WTC11 (cell line): ENCODE data around the gene NPTX1. TPM values are rescaled to one million over a fixed set of nuclear protein-coding genes. Genes with fewer than 3 reads are reported as not detected.
A peak's percentile ranks its signal among the peaks of the same experiment; 100 is the strongest.

ENCODE experiments used
- ATAC-seq: fragments of 200-7000 bp; cut with Tn5 transposase; 2 replicates; pipeline ENCODE4 v1.10.0; 2021; ENCODE audit warnings: mild to moderate bottlenecking, moderate library complexity
- CTCF ChIA-PET: fragments of 300-600 bp; sonication (Branson Sonifier 250); formaldehyde crosslinking; loops from one replicate; lab custom pipeline; 2021; ENCODE audit warnings: antibody characterized with exemption; lab: Charles Lee
- POLR2A ChIA-PET: fragments of 350-600 bp; sonication (Branson Sonifier 250); formaldehyde crosslinking; loops from one replicate; lab custom pipeline; 2021; ENCODE audit warnings: antibody characterized with exemption; lab: Charles Lee
- DNase-seq: peaks from one replicate; pipeline ENCODE4 v3.0.0; 2021; ENCODE audit warnings: low spot score
- H3K27ac Mint-ChIP-seq: 2 replicates; pipeline ENCODE4 v1.8.0; 2021; ENCODE audit warnings: mixed read lengths
- H3K27me3 Mint-ChIP-seq: 2 replicates; pipeline ENCODE4 v1.8.0; 2021; ENCODE audit warnings: low read depth, mild to moderate bottlenecking, moderate library complexity, mixed read lengths
- H3K36me3 Mint-ChIP-seq: 2 replicates; pipeline ENCODE4 v1.8.0; 2021; ENCODE audit warnings: mixed read lengths
- H3K4me1 Mint-ChIP-seq: 2 replicates; pipeline ENCODE4 v1.8.0; 2022; ENCODE audit warnings: mixed read lengths
- H3K4me3 Mint-ChIP-seq: 2 replicates; pipeline ENCODE4 v1.8.0; 2021; ENCODE audit warnings: mild to moderate bottlenecking, moderate library complexity, mixed read lengths
- H3K9me3 Mint-ChIP-seq: 2 replicates; pipeline ENCODE4 v1.8.0; 2021; ENCODE audit warnings: mixed read lengths
- ATF2 ChIP-seq: sonication (generic); formaldehyde crosslinking; IDR thresholded peaks from 2 replicates; pipeline ENCODE4 v1.8.1; 2022; ENCODE audit warnings: low read depth, missing genetic modification reagents, borderline replicate concordance
- E2F1 ChIP-seq: sonication (generic); formaldehyde crosslinking; IDR thresholded peaks from 2 replicates; pipeline ENCODE4 v1.8.0; 2022; ENCODE audit warnings: mild to moderate bottlenecking, missing genetic modification reagents
- E2F5 ChIP-seq: sonication (generic); formaldehyde crosslinking; IDR thresholded peaks from 2 replicates; pipeline ENCODE4 v1.8.1; 2022; ENCODE audit warnings: mild to moderate bottlenecking, moderate library complexity, missing genetic modification reagents
- ERG ChIP-seq: fragments of 250-450 bp; sonication (Bioruptor Pico); IDR thresholded peaks from 2 replicates; pipeline ENCODE4 v1.8.0; 2021; ENCODE audit warnings: mild to moderate bottlenecking
- IRF1 ChIP-seq: sonication (generic); formaldehyde crosslinking; IDR thresholded peaks from 2 replicates; pipeline ENCODE4 v1.8.0; 2023; ENCODE audit warnings: missing genetic modification reagents
- NFYB ChIP-seq: sonication (generic); formaldehyde crosslinking; conservative IDR thresholded peaks from 2 replicates; pipeline ENCODE4 v1.8.0; 2022; ENCODE audit warnings: low read depth, missing genetic modification reagents
- OVOL2 ChIP-seq: fragments of 250-450 bp; sonication (Bioruptor Pico); IDR thresholded peaks from 2 replicates; pipeline ENCODE4 v1.9.0; 2021; ENCODE audit warnings: mild to moderate bottlenecking, borderline replicate concordance
- TCF7 ChIP-seq: sonication (generic); formaldehyde crosslinking; IDR thresholded peaks from 2 replicates; pipeline ENCODE4 v1.8.0; 2022; ENCODE audit warnings: mild to moderate bottlenecking, low read depth, missing genetic modification reagents, moderate library complexity
- TEAD1 ChIP-seq: sonication (generic); formaldehyde crosslinking; IDR thresholded peaks from 2 replicates; pipeline ENCODE4 v1.8.0; 2022; ENCODE audit warnings: mild to moderate bottlenecking, missing genetic modification reagents
- TP53 ChIP-seq: sonication (generic); formaldehyde crosslinking; IDR thresholded peaks from 2 replicates; pipeline ENCODE4 v1.8.1; 2023; ENCODE audit warnings: mild to moderate bottlenecking, missing genetic modification reagents
- USF1 ChIP-seq: sonication (generic); formaldehyde crosslinking; IDR thresholded peaks from 2 replicates; pipeline ENCODE4 v1.8.0; 2022; ENCODE audit warnings: mild to moderate bottlenecking, missing genetic modification reagents
- ZNF138 ChIP-seq: sonication (generic); formaldehyde crosslinking; conservative IDR thresholded peaks from 2 replicates; pipeline ENCODE4 v1.8.1; 2022; ENCODE audit warnings: mild to moderate bottlenecking, moderate library complexity, missing genetic modification reagents
- ZNF396 ChIP-seq: fragments of 250-450 bp; sonication (Bioruptor Pico); IDR thresholded peaks from 2 replicates; pipeline ENCODE4 v1.8.0; 2021; ENCODE audit warnings: mild to moderate bottlenecking, moderate library complexity, borderline replicate concordance
- ZNF671 ChIP-seq: fragments of 250-450 bp; sonication (Bioruptor Pico); IDR thresholded peaks from 2 replicates; pipeline ENCODE4 v1.8.0; 2021; ENCODE audit warnings: mild to moderate bottlenecking
- total RNA-seq: library from RNA; stranded (reverse); gene quantifications from 3 replicates; pipeline ENCODE4 v1.2.3, GENCODE V29; 2021
- TF ChIP-seq, protein P1 (sequence below): fragments of 250-450 bp; sonication (Bioruptor Pico); conservative IDR thresholded peaks from 2 replicates; pipeline ENCODE4 v1.9.0; 2021; ENCODE audit warnings: mild to moderate bottlenecking
- TF ChIP-seq, protein P2 (sequence below): fragments of 200-600 bp; IDR thresholded peaks from 2 replicates; pipeline ENCODE4 v1.8.0; 2022; ENCODE audit warnings: antibody characterized with exemption

Gene NPTX1
- total RNA-seq, 1 experiment from 2014 or later: 15.1 TPM

- H3K4me3 Mint-ChIP-seq: peak overlapping the region; percentile 91
- no peaks in the 10 kb centered on the region for H3K9me3 Mint-ChIP-seq
- CTCF ChIA-PET: interaction anchor here (1.4 to 2.5 kb wide), 3 partner anchors 28 to 128 kb away, joined by 4 to 24 read pairs (median 9); no protein-coding TSS in a partner anchor
- DNase-seq (no peak), ATAC-seq (no peak)
- peak overlapping the region; percentile 86 for H3K27ac Mint-ChIP-seq
- H3K4me1 Mint-ChIP-seq: peaks cover 15% of the 10 kb centered on the region
- POLR2A ChIA-PET: interaction anchor here (0.7 to 1.3 kb wide), 2 partner anchors 13 to 24 kb away, joined by 3 to 5 read pairs; no protein-coding TSS in a partner anchor
- no peaks in the 10 kb centered on the region for H3K36me3 Mint-ChIP-seq
- H3K27me3 Mint-ChIP-seq: peaks cover 40% of the 10 kb centered on the region
- TF ChIP-seq TP53 (CRISPR knock-in tag) (no peak), ZNF671 (no peak), ZNF138 (CRISPR knock-in tag) (no peak), TEAD1 (CRISPR knock-in tag) (no peak)
- TF ChIP-seq, protein P1, sequence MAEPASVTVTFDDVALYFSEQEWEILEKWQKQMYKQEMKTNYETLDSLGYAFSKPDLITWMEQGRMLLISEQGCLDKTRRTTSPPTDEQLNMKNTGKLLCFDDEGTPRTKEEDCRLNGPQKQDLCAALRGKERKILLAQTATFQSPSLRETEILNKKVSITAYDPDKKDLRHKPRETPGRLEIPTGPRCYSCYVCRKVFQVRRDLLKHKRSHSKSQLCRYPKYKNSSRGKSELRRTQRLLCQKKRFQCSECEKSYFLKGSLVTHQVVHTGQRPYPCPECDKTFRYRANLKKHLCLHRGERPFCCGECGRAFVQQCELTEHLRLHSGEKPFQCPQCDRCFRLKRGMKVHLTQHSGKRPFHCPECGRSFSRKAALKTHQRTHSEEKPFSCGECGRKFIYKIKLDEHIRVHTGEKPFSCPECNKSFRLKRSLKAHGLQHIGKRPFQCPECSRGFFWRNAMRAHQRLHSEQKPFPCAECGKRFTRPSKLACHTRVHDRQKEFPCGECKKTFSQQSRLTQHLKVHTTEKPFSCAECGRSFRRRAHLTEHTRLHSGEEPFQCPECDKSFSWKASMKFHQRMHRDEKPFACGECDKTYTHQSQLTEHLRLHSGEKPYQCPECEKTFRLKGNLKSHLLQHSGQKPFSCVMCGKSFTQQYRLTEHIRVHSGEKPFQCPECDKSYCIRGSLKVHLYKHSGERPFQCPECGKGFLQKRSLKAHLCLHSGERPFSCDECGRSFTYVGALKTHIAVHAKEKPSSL (CRISPR knock-in tag): no peak
Observed at GRCh38 chr17:80455784-80456183, 20.6 kb downstream of the NPTX1 start.

DNA sequence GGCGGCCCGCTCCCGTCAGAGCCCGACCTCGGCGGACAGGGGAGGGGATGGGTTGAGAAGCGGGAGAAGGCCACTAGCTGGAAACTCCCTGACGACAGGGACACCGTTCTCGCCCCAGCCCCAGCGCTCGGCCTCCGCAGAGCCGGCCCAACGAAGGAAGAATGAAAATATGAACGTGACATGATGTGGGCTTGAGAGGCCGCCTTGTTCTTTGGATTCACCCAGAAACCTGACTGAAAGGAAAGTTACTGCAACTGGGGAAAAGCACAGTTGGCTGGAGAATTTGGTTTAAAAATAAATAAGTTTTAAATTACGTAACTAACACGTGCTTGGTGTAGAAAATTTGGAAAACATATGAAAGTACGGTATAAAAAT, 21.1 kb downstream of the NPTX1 start:
- peak overlapping the region; percentile 95 for H3K27ac Mint-ChIP-seq
- ChIA-PET POLR2A (interaction anchor here (0.8 to 1.3 kb wide), 4 partner anchors 9 to 451 kb away, joined by 3 to 4 read pairs (median 3); no protein-coding TSS in a partner anchor), CTCF (interaction anchor here (0.7 to 2.5 kb wide), 11 partner anchors 10 to 444 kb away, joined by 3 to 24 read pairs (median 4); no protein-coding TSS in a partner anchor)
- H3K36me3 Mint-ChIP-seq: no peaks in the 10 kb centered on the region
- H3K4me3 Mint-ChIP-seq: peak overlapping the region; percentile 91
- DNase-seq: peak; percentile 74
- TF ChIP-seq NFYB (no peak), USF1 (CRISPR knock-in tag) (no peak), IRF1 (no peak), TEAD1 (CRISPR knock-in tag) (no peak), ZNF138 (CRISPR knock-in tag) (no peak), TCF7 (no peak), ZNF671 (no peak), ZNF396 (CRISPR knock-in tag) (no peak), ATF2 (CRISPR knock-in tag) (no peak), OVOL2 (CRISPR knock-in tag) (no peak), ERG (CRISPR knock-in tag) (no peak), E2F5 (CRISPR knock-in tag) (no peak), E2F1 (CRISPR knock-in tag) (no peak)
- TF ChIP-seq, protein P1 (CRISPR knock-in tag): no peak
- TF ChIP-seq, protein P2, sequence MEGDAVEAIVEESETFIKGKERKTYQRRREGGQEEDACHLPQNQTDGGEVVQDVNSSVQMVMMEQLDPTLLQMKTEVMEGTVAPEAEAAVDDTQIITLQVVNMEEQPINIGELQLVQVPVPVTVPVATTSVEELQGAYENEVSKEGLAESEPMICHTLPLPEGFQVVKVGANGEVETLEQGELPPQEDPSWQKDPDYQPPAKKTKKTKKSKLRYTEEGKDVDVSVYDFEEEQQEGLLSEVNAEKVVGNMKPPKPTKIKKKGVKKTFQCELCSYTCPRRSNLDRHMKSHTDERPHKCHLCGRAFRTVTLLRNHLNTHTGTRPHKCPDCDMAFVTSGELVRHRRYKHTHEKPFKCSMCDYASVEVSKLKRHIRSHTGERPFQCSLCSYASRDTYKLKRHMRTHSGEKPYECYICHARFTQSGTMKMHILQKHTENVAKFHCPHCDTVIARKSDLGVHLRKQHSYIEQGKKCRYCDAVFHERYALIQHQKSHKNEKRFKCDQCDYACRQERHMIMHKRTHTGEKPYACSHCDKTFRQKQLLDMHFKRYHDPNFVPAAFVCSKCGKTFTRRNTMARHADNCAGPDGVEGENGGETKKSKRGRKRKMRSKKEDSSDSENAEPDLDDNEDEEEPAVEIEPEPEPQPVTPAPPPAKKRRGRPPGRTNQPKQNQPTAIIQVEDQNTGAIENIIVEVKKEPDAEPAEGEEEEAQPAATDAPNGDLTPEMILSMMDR: no peak
- H3K27me3 Mint-ChIP-seq: peaks cover 38% of the 10 kb centered on the region
- H3K4me1 Mint-ChIP-seq: peaks cover 15% of the 10 kb centered on the region
- H3K9me3 Mint-ChIP-seq: no peaks in the 10 kb centered on the region
- ATAC-seq: peak; percentile 62
